Endothelial cell of umbilical vein (primary cell): ENCODE results near the gene FOXJ3. TPM values are rescaled to one million over a fixed set of nuclear protein-coding genes. Genes with fewer than 3 reads are reported as not detected.

ENCODE experiments used
- BruUV-seq: library from RNA; stranded (reverse); fragments of 400-500 nt; replicated peaks from 2 replicates; lab custom pipeline; 2021; lab: Mats Ljungman, UMichigan
- CTCF ChIA-PET: fragments of 300-600, 350-600 bp; sonication (Branson Sonifier 250); formaldehyde crosslinking; loops from one replicate; lab custom pipeline; 2021; ENCODE audit warnings: antibody characterized with exemption, inconsistent platforms; lab: Charles Lee
- POLR2A ChIA-PET: fragments of 300-600, 350-600 bp; sonication (Branson Sonifier 250); formaldehyde crosslinking; loops from one replicate; lab custom pipeline; 2021; ENCODE audit warnings: antibody characterized with exemption, inconsistent platforms; lab: Charles Lee
- DNase-seq: peaks from one replicate; pipeline ENCODE4 v3.0.0-alpha.2; 2011; ENCODE audit warnings: low read depth, low spot score
- FAIRE-seq: peaks from 2 replicates; lab custom pipeline; 2011; peaks lifted over from hg19 to GRCh38; lab: Jason Lieb, UNC
- H2AFZ ChIP-seq: 2 replicates; pipeline ENCODE4 v1.6.0; 2012; ENCODE audit warnings: low read depth, low read length, control low read depth, inconsistent platforms
- H3K27ac ChIP-seq: 2 replicates; pipeline ENCODE4 v1.5.1; 2011; ENCODE audit warnings: low read depth, mild to moderate bottlenecking, control low read depth, low read length, moderate library complexity; ENCODE audit not compliant: insufficient read depth
- H3K27me3 ChIP-seq, 2 experiments: 2 replicates each; pipeline versions ENCODE4 v1.6.0 to v1.6.1; 2011; ENCODE audit warnings: low read length in 2 of 2, mixed read lengths in 1 of 2; ENCODE audit not compliant: control insufficient read depth in 2 of 2, insufficient read depth in 2 of 2
- H3K36me3 ChIP-seq, 2 experiments: 2 replicates in 1 of 2; 3 replicates in 1 of 2; pipeline ENCODE4 v1.5.1; 2011; ENCODE audit warnings: low read length in 2 of 2, mild to moderate bottlenecking in 1 of 2, moderate library complexity in 1 of 2; ENCODE audit not compliant: control insufficient read depth in 2 of 2, insufficient read depth in 2 of 2; ENCODE audit errors: extremely low read depth in 1 of 2
- H3K4me1 ChIP-seq: 3 replicates; pipeline ENCODE4 v1.5.1; 2011; ENCODE audit warnings: mild to moderate bottlenecking, low read length; ENCODE audit not compliant: control insufficient read depth, insufficient read depth; ENCODE audit errors: extremely low read depth
- H3K4me2 ChIP-seq: 2 replicates; pipeline ENCODE4 v1.6.1; 2011; ENCODE audit warnings: low read length, control low read depth, mixed read lengths; ENCODE audit not compliant: insufficient read depth
- H3K4me3 ChIP-seq, 3 experiments: fragments of 200-600 bp in 1 of 3; sonication (generic), shearing (Covaris generic) in 1 of 3; replicated peaks in 1 of 3; 2 replicates each; pipeline ENCODE4 v1.5.1; 2011 to 2016; ENCODE audit warnings: control low read depth in 3 of 3, low read length in 3 of 3, mild to moderate bottlenecking in 2 of 3, inconsistent platforms in 1 of 3, low read depth in 1 of 3, moderate library complexity in 1 of 3; ENCODE audit not compliant: insufficient read depth in 1 of 3
- H3K79me2 ChIP-seq: 2 replicates; pipeline ENCODE4 v1.6.0; 2012; ENCODE audit warnings: low read length, inconsistent platforms; ENCODE audit not compliant: control insufficient read depth, insufficient read depth
- H3K9ac ChIP-seq: replicated peaks from 2 replicates; pipeline ENCODE3; 2011; ENCODE audit warnings: low read length, control low read depth; ENCODE audit not compliant: insufficient read depth; ENCODE audit errors: extremely low read depth
- H3K9me1 ChIP-seq: replicated peaks from 3 replicates; pipeline ENCODE4 v1.6.0; 2011; ENCODE audit warnings: mild to moderate bottlenecking, low read length; ENCODE audit not compliant: control insufficient read depth, insufficient read depth; ENCODE audit errors: extremely low read depth
- H3K9me3 ChIP-seq: replicated peaks from 2 replicates; pipeline ENCODE4 v1.5.1; 2012; ENCODE audit warnings: low read length, inconsistent platforms; ENCODE audit not compliant: control insufficient read depth, insufficient read depth
- H4K20me1 ChIP-seq: replicated peaks from 2 replicates; pipeline ENCODE3; 2011; ENCODE audit warnings: mild to moderate bottlenecking, low read length; ENCODE audit not compliant: control insufficient read depth, insufficient read depth; ENCODE audit errors: extremely low read depth
- EZH2 ChIP-seq: IDR thresholded peaks from 2 replicates; pipeline ENCODE4 v1.6.1; 2012; ENCODE audit warnings: borderline replicate concordance, low read depth, mild to moderate bottlenecking, moderate library complexity, low read length, inconsistent platforms; ENCODE audit not compliant: severe bottlenecking
- FOS ChIP-seq: IDR thresholded peaks from 2 replicates; pipeline ENCODE4 v1.6.1; 2011; ENCODE audit warnings: mild to moderate bottlenecking, low read length, moderate library complexity, borderline replicate concordance; ENCODE audit not compliant: insufficient read depth
- GATA2 ChIP-seq: IDR thresholded peaks from 2 replicates; pipeline ENCODE4 v1.7.0; 2011; ENCODE audit warnings: low read depth, mild to moderate bottlenecking, moderate library complexity, mixed read lengths, low read length; ENCODE audit not compliant: insufficient read length, insufficient read depth
- JUN ChIP-seq: IDR thresholded peaks from 2 replicates; pipeline ENCODE4 v1.6.1; 2011; ENCODE audit warnings: borderline replicate concordance, low read depth; ENCODE audit not compliant: insufficient read length, insufficient read depth
- MYC ChIP-seq: IDR thresholded peaks from one replicate; pipeline ENCODE4 v1.6.1; 2011; ENCODE audit warnings: mild to moderate bottlenecking, low read depth, low read length
- POLR2A ChIP-seq: IDR thresholded peaks from 2 replicates; pipeline ENCODE4 v1.6.1; 2012; ENCODE audit warnings: low read depth, mild to moderate bottlenecking, control low read depth, low read length
- POLR2AphosphoS5 ChIP-seq: IDR thresholded peaks from 2 replicates; pipeline ENCODE4 v1.6.1; 2012; ENCODE audit warnings: low read depth, mild to moderate bottlenecking, control low read depth, low read length, moderate library complexity; ENCODE audit not compliant: insufficient read depth
- dilution Hi-C: fragments of 300-500 bp; cut with MboI; formaldehyde crosslinking; loops from one replicate; pipeline ENCODE4 v1.15.0; 2019; ENCODE audit warnings: low sequenced_read_pairs; ENCODE audit not compliant: extremely low pct_ligation_motif_present
- intact Hi-C: fragments of 100-400 bp; cut with micrococcal nuclease; formaldehyde crosslinking; loops from one replicate; pipeline ENCODE4 v1.10.0; 2022
- polyA plus RNA-seq, 4 experiments: library from polyadenylated mRNA; depleted of rRNA in 3 of 4; stranded (reverse) in 3 of 4; unstranded in 1 of 4; fragments of >200 nt; gene quantifications; 2 replicates each; pipeline versions ENCODE4 v1.2.1 to v1.2.3, GENCODE V29; 2011 to 2012; ENCODE audit warnings: missing spikeins in 1 of 4
- total RNA-seq: library from RNA; stranded (reverse); gene quantifications from 2 replicates; pipeline ENCODE4 v1.2.3, GENCODE V29; 2021
- TF ChIP-seq, protein P1 (sequence below): IDR thresholded peaks from 2 replicates; pipeline ENCODE4 v1.6.1; 2011; ENCODE audit not compliant: insufficient read depth, insufficient read length
- TF ChIP-seq, protein P2 (sequence below), 2 donors: IDR thresholded peaks; 1 replicate in 1 of 2; 2 replicates in 1 of 2; pipeline ENCODE4 v1.5.1; 2011; ENCODE audit warnings: low read length in 2 of 2, mild to moderate bottlenecking in 2 of 2, moderate library complexity in 2 of 2, control low read depth in 1 of 2, inconsistent platforms in 1 of 2, low read depth in 1 of 2; ENCODE audit not compliant: insufficient read depth in 1 of 2; ENCODE audit errors: extremely low read depth in 1 of 2

The FOXJ3 gene
- total and polyA plus RNA-seq, 2 donors (not counting 3 experiments of a cell fraction or from before 2014, with no cell fraction given): 34.7 to 38.8 TPM

DNA sequence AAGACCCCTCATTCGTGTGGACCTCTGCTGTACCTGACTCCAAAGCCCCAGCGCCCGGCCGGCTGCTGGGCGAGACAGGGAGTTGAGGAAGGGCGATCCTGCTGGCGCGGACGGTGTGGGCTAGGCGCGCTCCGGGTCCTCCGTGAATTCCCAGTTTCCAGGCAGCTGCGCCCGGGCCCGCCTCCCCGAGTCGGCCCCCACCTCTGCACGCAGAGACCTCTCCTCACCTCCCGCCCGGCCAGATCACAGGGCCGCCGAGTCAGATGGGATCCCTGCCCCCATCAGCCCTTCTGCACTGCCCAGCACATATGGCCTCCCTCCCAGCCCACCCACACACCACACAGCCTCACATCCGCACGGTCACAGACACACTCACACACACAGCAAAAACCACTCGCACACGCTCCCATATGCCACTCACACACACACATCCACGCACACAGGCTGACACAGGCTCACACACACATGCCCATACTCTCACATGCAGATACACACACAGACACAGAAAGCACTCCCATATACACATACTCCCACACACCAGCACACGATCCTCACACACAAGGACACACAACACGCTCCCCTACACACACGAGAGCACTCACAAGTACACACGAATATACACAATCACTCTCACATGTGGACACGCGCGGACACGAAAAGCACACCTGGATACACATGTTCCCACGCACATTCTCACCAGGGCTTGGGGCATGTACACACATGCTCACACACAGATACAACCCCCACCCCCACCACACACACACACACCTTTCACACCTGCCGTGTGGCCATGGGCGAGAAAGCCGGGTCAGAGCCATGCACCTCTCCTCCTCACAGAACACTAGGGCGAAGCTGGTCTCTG lies 189.0 kb downstream of the FOXJ3 start:
- H3K27ac ChIP-seq: no peak overlapping the region
- CTCF ChIA-PET: interaction anchor here (0.6 to 3.1 kb wide), 11 partner anchors 26 to 928 kb away, joined by 3 to 58 read pairs (median 5); no protein-coding TSS in a partner anchor
- no peaks in the 10 kb centered on the region for H4K20me1 ChIP-seq
- no peak overlapping the region for H3K9ac ChIP-seq
- H3K27me3 ChIP-seq: peaks cover 21 to 22% of the 10 kb centered on the region in 2 experiments
- FAIRE-seq: no peak
- BruUV-seq: no TSS peak
- no peaks in the 10 kb centered on the region for H3K4me1 ChIP-seq
- H3K4me3 ChIP-seq: no peak overlapping the region
- H3K4me2 ChIP-seq: no peak overlapping the region
- H3K79me2 ChIP-seq: no peaks in the 10 kb centered on the region
- intact Hi-C loops: loop anchor here (5.0 to 10.0 kb wide), 2 partner anchors 331 to 431 kb away; no protein-coding TSS in a partner anchor
- no peak overlapping the region for H2AFZ ChIP-seq
- H3K9me3 ChIP-seq: no peaks in the 10 kb centered on the region
- no peak for DNase-seq
- H3K9me1 ChIP-seq: no peaks in the 10 kb centered on the region
- POLR2A ChIA-PET: no interaction called here
- dilution Hi-C loops: no loop called here
- no peak for TF ChIP-seq MYC
- TF ChIP-seq, protein P1, sequence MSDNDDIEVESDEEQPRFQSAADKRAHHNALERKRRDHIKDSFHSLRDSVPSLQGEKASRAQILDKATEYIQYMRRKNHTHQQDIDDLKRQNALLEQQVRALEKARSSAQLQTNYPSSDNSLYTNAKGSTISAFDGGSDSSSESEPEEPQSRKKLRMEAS: no peak
- no peak for TF ChIP-seq FOS
- no peak for TF ChIP-seq JUN
- no peak for TF ChIP-seq GATA2
- no peak for TF ChIP-seq POLR2A
- TF ChIP-seq, protein P2, sequence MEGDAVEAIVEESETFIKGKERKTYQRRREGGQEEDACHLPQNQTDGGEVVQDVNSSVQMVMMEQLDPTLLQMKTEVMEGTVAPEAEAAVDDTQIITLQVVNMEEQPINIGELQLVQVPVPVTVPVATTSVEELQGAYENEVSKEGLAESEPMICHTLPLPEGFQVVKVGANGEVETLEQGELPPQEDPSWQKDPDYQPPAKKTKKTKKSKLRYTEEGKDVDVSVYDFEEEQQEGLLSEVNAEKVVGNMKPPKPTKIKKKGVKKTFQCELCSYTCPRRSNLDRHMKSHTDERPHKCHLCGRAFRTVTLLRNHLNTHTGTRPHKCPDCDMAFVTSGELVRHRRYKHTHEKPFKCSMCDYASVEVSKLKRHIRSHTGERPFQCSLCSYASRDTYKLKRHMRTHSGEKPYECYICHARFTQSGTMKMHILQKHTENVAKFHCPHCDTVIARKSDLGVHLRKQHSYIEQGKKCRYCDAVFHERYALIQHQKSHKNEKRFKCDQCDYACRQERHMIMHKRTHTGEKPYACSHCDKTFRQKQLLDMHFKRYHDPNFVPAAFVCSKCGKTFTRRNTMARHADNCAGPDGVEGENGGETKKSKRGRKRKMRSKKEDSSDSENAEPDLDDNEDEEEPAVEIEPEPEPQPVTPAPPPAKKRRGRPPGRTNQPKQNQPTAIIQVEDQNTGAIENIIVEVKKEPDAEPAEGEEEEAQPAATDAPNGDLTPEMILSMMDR (IDR thresholded peaks at IDR 0.05; ENCODE audit: extremely low read depth in 1 of 2, insufficient read depth in 1 of 2, low read depth in 1 of 2, low read length in 2 of 2): no peak
- TF ChIP-seq POLR2AphosphoS5: no peak
- TF ChIP-seq EZH2: no peak
- H3K36me3 ChIP-seq: no peaks in the 10 kb centered on the region
